CD4-positive, alpha-beta T cell treated with Interleukin-21 for 1 hour (primary cell): ENCODE results near the gene KCNG2.

Source experiments
- DNase-seq: peaks from one replicate; pipeline ENCODE4 v3.0.0-alpha.2; 2020

KCNG2 gene

DNA sequence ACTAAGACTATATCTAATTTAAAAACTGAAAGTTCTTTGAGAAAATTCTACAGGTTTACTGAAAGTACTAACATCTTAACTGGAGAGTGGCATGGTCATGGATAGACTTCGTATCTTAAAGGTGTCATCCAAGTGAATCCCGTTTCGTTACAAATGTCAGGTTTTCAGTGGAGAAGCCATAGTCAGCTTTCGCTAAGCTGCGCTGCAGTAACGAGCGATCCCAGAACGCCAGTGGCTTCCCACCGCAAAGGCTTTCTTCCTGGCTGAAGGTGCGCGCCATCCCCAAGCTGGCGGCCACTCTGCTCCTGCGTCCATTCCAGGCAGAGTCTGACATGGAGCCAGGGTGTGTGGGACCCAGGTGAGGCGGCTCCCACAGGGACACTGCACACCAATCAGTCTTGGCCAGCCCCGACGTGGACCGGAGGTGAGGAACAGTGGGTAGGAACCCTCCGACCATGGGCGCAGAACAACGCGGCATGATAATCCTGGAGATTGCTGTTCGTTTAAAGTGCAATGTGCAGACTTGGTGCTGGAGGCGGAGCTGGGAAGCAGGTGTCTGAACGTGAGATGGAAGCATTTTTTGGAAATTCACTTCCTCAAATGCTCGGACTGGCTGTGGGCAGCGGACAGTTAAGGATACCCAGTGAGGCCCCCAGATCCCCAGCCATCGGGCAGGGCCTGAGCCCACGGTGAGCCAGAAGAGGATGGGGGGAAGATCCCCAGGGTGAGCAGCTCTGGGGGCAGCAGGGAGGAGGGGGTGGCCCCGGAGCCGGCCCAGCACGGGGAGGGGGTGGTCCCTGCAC, 27.8 kb upstream of the KCNG2 start:
- DNase-seq: no peak

GRCh38 chr18:79770501-79770815, 27.3 kb upstream of the KCNG2 start:
- no peak for DNase-seq

DNA sequence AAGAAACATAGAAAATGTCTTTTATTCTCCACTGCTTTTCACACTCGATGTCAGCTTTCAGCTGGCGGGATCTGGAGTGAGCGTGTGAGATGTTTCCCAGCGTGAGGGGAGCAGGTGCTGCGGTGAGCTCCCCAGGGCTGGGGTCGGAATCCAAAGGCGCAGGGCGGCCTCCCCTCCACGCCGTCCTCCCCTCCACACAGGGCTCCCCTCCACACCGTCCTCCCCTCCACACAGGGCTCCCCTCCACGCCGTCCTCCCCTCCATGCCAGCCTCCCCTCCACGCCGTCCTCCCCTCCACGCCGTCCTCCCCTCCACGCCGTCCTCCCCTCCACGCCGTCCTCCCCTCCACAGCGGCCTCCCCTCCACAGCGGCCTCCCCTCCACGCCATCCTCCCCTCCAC, 26.9 kb upstream of the KCNG2 start:
- DNase-seq: no peak

DNA sequence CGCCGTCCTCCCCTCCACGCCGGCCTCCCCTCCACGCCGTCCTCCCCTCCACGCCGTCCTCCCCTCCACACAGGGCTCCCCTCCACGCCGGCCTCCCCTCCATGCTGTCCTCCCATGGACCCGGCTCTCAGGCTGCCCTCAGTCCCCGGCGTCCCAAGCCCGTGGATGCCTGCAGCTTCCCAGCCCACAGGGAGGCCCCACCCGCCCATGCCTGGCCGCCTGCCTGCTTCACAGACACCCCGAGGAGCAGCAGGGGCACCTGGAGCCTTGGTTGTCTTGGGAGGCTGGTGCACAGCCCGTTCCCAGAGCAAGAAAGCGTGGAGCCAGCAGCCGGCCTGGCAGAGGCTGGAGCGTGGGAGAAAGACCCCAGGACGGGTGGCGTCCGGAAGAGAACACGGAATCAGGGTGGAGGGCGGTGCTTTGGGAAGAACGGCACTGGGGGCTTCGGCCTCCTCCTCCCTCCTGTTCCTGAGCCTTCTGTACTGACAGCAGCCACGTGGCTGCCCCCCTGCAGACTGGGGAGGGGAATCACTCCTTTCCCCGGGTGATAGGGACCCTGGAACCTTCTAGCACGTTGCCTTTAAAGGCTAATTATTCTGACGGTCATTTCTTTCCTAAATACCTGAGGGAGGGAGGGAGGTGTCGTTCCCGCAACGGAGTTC, 26.2 kb upstream of the KCNG2 start:
- DNase-seq: no peak

DNA sequence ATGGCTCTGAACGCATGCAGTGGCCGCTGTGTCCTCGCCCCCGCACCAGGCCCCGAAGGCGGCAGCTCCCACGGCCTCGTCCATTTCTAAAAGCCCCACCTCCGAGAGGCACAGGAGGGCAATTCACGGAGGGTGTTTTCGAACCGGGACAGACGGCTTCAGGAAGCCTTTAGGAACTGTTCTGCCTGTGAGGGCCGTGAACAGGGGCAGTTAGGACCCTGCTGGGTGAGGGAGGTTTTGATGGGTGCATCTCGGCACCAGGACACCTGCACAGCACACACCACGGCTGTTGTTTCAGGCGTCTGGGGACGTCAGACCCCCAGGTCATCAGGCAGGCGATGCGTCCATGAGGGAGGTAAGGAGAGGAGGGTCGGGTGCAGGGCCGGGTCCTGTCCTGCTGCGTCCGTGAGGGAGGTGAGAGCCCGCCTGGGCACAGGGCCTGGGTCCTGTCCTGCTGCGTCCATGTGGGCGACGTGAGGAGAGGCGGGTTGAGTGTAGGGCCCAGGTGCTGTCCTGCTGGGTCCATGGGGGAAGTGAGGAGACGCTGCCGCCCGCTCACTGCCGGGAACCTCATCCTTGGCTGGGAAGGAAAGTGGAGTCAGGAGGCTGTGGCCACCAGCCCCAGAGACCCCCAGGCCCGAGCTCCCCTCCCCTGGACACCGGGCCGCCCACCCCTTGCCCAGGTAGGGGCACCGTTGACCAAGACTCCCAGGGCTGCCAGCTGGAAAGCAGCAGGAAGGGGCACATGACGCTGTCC, 25.5 kb upstream of the KCNG2 start:
- no peak for DNase-seq

DNA sequence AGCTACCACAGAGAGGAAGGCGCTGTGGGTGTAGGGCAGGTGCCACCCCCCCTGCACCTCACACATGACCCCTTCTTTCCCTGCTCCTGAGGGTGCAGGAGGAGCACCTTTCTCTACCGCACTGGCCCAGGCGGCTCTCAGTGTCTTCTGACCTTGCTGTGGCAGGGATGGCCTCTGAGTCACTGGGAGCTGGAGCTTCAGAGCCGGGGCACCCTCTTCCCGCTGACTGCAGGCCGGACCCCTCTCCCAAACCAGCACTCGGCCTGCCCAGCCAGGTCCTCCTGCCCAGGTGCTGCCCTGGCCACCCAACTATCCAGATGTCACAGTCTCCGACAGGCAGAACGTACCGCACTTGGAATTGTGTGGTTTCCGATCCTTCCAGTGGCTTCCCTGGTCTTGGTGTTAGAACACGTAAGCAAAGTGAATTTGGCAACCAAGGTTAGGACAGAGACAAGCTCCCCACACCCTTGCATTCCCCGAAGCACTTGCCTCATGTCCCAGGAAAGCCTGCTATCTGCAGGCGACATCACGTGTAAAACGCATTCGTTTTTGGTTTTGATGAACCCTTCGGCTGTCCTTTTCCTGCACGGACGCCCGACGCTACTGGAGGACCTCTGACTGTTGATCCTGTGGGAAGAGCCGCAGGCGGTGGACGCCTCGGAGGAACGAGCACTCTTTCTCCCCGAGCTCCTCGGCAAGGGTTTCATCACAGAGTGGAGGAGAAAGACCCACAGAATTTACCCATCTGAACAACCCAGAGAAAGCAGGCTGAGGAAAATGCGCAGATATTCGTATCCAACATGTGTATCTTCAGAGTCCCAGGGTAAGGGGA, 24.7 kb upstream of the KCNG2 start:
- DNase-seq: no peak

DNA sequence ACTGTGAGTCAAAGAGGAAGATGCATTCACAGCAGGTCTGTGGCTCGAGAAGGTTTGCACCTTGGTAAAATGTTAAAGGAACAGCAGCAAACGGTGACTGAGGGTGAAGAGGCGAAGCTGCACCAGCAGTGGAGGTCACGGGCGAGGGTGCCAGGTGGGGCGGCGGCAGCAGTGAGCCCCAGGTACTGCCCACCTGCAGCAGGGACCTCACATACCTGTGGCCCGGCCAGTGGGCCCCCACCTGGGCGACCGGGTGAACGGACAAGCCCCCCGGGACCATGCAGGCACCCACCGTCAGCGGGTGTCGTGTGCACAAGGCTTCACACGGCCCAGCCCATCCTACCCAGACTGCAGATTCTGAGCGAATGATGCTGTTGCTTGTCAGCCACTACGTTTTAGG, 23.6 kb upstream of the KCNG2 start:
- DNase-seq: no peak

DNA sequence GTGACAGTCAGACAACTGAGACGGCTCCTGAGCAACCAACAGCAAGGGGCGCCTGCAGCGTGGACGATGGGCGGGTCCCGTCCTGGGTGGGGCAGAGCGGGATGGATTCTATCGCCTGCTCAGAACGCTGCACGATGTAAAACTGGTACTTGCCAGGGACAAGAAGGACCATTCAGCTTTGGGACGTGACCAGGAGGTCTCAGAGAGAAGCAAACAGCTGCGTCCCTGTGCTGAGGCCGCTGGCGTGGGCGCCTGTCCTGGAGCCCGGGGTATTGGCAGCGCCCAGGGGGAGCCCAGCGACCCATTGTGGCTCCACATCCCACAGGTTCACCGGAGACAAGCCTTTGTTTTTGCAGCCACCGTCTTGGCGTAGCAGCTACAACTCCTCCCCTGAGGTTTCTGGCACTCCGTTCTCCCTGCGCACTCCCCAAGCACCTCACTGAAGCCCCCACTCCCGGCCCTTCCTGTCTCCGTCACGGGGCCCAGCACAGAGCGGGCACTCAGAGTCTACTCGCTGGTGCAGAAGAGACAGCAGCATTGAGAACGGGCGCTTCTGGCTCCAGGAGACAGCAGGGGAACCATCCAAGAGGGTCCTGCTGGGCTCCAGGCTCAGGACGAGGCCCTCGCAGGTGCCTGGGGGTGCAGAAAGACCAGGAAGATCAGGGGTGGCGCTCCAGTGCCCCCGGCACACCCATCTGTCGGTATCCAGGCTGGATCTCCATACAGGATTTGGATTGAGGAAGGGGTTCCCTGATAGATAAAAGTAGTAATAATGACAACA, 22.1 kb upstream of the KCNG2 start:
- no peak for DNase-seq

DNA sequence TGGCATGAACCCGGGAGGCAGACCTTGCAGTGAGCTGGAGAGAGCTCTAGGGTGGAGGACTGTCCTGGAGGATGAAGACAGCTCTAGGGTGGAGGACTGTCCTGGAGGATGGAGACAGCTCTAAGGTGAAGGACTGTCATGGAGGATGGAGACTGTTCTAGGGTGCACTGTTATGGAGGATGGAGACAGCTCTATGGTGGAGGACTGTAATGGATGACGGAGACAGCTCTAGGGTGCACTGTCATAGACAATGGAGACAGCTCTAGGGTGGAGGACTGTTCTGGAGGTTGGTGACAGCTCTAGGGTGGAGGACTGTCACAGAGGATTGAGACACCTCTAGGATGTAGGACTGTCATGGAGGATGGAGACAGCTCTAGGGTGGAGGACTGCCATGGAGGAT, 21.1 kb upstream of the KCNG2 start:
- no peak for DNase-seq

DNA sequence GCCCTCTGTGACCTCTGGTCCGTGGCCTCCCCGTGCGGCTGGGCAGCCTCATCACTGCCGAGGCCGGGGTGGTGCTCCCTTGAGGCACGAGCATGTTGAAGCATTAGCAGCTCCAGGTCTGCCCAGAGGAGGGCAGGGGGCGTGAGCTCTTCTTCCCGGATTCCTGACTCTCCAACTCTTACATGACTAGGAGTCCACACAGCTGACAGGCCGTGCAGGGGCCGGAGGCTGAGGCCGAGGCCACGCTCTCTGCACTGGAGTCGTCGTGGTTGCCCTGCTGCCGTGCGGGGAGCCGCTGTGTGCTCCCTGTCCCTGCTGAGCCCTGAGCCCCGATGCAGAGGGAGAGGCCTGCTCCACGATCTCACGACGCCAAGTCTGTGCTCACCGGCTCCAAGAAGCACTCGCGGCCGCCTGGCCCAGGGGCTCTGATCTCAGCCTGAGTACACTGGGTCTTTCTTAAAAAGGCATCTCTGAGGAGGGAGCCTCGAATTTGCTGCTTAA, 19.4 kb upstream of the KCNG2 start:
- no peak for DNase-seq

DNA sequence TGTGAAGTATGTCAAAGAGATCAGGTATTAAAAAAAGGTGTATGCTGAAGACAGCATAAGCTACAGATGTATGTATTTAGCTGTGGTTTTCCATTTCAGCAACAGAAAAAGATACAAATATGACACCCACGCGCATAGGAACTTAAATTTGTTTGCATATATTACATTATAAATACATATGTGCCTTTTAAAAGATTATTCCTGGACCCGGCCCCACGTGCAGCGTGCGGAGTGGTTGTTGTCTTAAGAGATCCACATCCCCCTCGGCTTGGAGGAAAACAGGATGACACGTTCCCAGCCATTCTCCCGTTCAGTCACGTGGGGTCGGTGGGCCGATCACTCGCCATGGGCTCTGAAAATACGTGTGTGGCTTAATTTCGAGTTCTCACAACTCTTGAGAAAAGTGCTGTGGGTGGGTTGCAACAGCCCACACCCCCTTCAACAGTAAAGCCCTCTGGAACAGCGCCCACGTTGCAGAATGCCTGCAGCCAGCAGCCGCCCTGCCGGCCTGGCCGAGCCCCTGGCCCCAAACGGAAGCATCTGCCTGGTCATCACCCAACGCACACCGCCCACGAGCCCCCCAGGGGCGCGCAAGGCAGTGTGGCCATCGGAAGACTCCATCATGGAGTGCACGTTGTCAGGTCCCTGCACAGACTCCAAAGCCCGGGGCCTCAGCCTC, 18.6 kb upstream of the KCNG2 start:
- no peak for DNase-seq

DNA sequence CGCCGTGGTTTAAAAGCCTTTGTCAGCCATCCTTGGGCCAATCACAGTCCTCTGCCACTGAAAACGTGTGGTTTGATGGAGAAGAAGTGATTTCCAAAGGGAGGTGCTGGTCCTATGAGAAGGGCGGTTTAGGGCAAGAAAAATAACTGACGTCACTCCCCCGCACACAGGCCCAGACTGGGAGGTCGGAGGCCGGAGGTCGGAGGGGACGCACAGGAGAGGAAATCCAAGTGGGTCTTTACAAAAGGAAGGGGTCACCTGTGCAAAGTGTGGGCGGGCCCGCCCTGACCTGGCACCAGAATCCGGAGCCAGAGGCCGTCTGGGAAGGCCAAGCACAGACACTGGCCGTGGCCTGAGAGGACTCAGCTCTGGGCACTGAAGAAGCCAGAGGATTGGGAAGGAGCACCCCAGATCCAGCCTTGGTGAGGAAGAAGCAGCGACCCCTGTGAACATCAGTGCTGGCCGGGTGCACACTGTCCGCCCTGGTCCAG, 18.0 kb upstream of the KCNG2 start:
- no peak for DNase-seq

- DNase-seq: no peak
Observed at GRCh38 chr18:79780547-79780946, 17.2 kb upstream of the KCNG2 start.

DNA sequence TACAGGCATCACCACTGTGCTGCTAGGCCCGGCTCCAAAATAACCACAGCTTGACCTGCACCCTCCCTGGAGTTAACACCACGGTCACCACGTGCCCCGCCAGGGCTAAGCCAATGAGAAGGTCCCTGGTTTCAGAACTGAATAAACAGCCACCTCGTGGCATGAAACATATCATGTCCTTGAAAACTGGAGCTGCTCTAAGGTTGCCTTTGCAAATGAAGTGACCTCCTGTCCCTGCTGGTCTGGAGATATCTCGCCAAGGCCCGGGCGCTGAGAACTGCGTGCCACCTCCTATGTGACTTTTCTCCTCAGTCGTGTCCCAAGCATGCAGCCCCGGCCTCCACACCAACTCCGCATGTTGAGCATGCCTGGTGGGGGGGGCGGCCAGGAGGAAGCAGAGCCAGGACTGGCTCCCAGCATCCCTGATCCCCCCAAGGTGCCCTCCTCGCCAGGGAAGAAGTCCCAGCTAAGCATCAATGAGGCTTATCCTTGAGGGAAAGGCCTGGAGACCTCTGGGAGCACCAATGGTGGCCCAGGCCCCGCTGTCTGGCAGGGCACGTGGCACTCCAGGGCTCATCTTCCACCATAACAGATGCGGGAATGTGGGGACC, 16.3 kb upstream of the KCNG2 start:
- no peak for DNase-seq

DNA sequence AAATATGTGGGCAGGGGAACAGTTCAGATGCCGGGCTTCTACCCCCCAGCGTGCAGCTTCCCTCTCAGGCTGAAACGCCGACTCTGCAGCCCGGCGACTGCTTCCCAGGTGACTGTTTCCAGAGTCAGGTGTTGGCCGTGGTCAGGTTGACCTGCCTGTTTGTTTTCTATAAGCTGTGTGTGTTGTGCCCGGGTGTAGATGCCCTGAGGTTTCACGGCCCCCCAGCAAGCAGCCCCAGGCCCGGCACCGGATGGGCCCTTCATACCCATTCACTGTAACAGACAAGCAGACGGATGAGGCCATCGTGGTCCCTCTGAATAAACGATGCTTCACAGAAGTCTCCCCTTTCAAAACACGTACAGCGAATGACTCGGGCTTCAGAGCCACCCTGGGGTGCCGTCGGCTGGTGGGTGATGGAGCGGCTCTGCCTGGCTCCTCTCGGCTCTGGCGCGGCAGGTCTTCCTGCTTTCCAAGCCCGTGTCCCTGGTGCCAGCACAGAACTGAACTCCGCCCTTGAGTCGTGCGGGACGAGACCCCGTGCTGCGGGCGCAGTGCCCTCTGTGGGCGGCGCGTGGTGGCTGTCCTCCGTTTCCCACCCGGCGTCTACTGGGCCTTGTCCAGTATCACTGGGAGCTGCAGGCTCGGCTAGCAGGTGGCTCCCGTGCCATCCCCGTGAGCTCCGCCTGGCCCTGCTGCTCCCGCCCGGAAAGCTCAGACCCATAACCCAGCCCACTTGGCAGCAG, 15.0 kb upstream of the KCNG2 start:
- DNase-seq: no peak

GRCh38 chr18:79784071-79784913, 13.4 kb upstream of the KCNG2 start:
- no peak for DNase-seq

DNA sequence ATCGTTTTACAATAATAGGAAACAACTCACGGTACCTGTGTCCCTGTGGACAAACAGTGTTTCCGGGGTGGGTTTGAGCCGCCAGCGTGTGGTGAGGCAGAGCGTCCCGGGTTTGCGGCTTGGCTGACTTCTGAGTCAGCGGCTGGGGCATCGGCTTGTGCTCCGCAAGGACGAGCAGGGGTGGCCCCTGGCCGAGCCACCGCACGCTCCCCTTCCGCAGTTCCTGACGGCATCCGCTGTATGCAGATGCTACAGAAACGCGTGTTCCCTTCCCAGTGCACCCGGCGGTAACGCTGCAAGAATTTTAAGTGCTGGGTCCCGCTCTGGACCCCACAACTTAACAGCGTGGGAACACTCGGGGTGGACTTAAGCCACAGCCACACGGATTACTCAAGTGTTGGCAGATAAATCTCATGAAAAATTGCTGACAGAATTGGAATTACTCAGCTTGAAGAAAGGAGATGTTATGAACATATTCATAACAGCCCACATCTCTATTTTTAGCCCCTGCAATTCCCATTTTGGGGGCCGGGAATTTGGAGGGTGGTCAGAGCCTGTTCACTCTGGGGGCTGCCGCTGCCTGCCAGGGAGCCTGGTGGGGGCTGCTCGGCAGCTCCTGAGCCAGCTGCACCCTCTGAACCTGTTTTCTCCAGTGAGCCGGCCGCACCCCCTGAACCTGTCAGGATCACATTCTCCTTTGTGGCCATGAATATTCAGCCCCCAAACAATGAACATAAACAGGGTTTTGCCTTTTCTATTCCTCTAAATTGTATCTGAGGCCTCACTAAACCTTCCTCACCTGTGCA, 12.6 kb upstream of the KCNG2 start:
- DNase-seq: no peak

GRCh38 chr18:79785831-79786230, 11.9 kb upstream of the KCNG2 start:
- DNase-seq: no peak
